Astrocyte (in vitro differentiated cells and primary cell): ENCODE data around the gene GJB5. TPM values are rescaled to one million over a fixed set of nuclear protein-coding genes. Genes with fewer than 3 reads are reported as not detected.

Experiments
- DNase-seq: peaks from one replicate; pipeline ENCODE4 v3.0.0-alpha.2; 2010; ENCODE audit warnings: low read depth
- FAIRE-seq: peaks from 2 replicates; lab custom pipeline; 2011; peaks lifted over from hg19 to GRCh38; lab: Jason Lieb, UNC
- H2AFZ ChIP-seq: 2 replicates; pipeline ENCODE4 v1.6.0; 2012; ENCODE audit warnings: low read depth, low read length, inconsistent platforms
- H3K27ac ChIP-seq: 2 replicates; pipeline ENCODE4 v1.5.1; 2011; ENCODE audit warnings: low read depth, low read length, inconsistent platforms
- H3K27me3 ChIP-seq: 2 replicates; pipeline ENCODE4 v1.6.0; 2011; ENCODE audit warnings: low read length, inconsistent platforms; ENCODE audit not compliant: insufficient read depth
- H3K36me3 ChIP-seq: 2 replicates; pipeline ENCODE4 v1.5.1; 2011; ENCODE audit warnings: low read length, inconsistent platforms; ENCODE audit not compliant: insufficient read depth
- H3K4me1 ChIP-seq: 2 replicates; pipeline ENCODE4 v1.5.1; 2011; ENCODE audit warnings: low read length, inconsistent platforms; ENCODE audit not compliant: insufficient read depth
- H3K4me2 ChIP-seq: 2 replicates; pipeline ENCODE4 v1.6.0; 2012; ENCODE audit warnings: low read length, inconsistent platforms
- H3K4me3 ChIP-seq: 2 replicates; pipeline ENCODE4 v1.5.1; 2011; ENCODE audit warnings: low read depth, mild to moderate bottlenecking, low read length, inconsistent platforms; ENCODE audit not compliant: insufficient read depth
- H3K79me2 ChIP-seq: 2 replicates; pipeline ENCODE4 v1.6.0; 2012; ENCODE audit warnings: mild to moderate bottlenecking, low read length, inconsistent platforms; ENCODE audit not compliant: insufficient read depth
- H3K9ac ChIP-seq: 2 replicates; pipeline ENCODE4 v1.6.0; 2012; ENCODE audit warnings: mild to moderate bottlenecking, low read length, inconsistent platforms
- H3K9me3 ChIP-seq: 2 replicates; pipeline ENCODE4 v1.5.1; 2012; ENCODE audit warnings: low read depth, mild to moderate bottlenecking, low read length, inconsistent platforms; ENCODE audit not compliant: insufficient read depth
- H4K20me1 ChIP-seq: 2 replicates; pipeline ENCODE4 v1.6.0; 2012; ENCODE audit warnings: low read length, inconsistent platforms; ENCODE audit not compliant: insufficient read depth
- H3K27ac Mint-ChIP-seq: one replicate; pipeline ENCODE4 v1.8.0; 2021; ENCODE audit warnings: mild to moderate bottlenecking, mixed read lengths; ENCODE audit not compliant: unreplicated experiment
- H3K27me3 Mint-ChIP-seq: one replicate; pipeline ENCODE4 v1.8.0; 2021; ENCODE audit warnings: low read depth, mixed read lengths; ENCODE audit not compliant: unreplicated experiment
- H3K36me3 Mint-ChIP-seq: one replicate; pipeline ENCODE4 v1.8.0; 2021; ENCODE audit warnings: low read depth, mixed read lengths; ENCODE audit not compliant: unreplicated experiment
- H3K4me1 Mint-ChIP-seq: one replicate; pipeline ENCODE4 v1.8.0; 2021; ENCODE audit warnings: low read depth, mixed read lengths; ENCODE audit not compliant: unreplicated experiment
- H3K4me3 Mint-ChIP-seq: one replicate; pipeline ENCODE4 v1.8.0; 2021; ENCODE audit warnings: mild to moderate bottlenecking, moderate library complexity, mixed read lengths; ENCODE audit not compliant: unreplicated experiment
- H3K9me3 Mint-ChIP-seq: one replicate; pipeline ENCODE4 v1.8.0; 2021; ENCODE audit warnings: mild to moderate bottlenecking, mixed read lengths; ENCODE audit not compliant: unreplicated experiment
- EZH2 ChIP-seq: IDR thresholded peaks from 2 replicates; pipeline ENCODE4 v1.6.1; 2012; ENCODE audit warnings: mild to moderate bottlenecking, low read length, inconsistent platforms; ENCODE audit not compliant: insufficient read depth
- total RNA-seq: library from RNA; stranded (reverse); gene quantifications from 2 replicates; pipeline ENCODE4 v1.2.1, GENCODE V29; 2021
- TF ChIP-seq, protein P1 (sequence below): IDR thresholded peaks from 2 replicates; pipeline ENCODE4 v1.5.1; 2011; ENCODE audit warnings: low read depth, mild to moderate bottlenecking, inconsistent platforms, low read length, moderate library complexity; ENCODE audit not compliant: insufficient read depth

Gene GJB5
- total RNA-seq, 1 donor from 2014 or later = not detected

GRCh38 chr1:34759503-34760357, 4.9 kb downstream of the GJB5 start, which contains the start of gene GJB4:
Gene GJB4, plus strand, starts transcription at chr1:34759740. Its CDS starts 1,515 bp downstream, at chr1:34761255.
- no peaks in the 10 kb centered on the region for H3K9me3 Mint-ChIP-seq
- Histone ChIP-seq H3K27ac (no peak within 1 kb of the TSS), H3K79me2 (no peaks in the 10 kb centered on the region), H3K9ac (no peak within 1 kb of the TSS), H3K27me3 (no peaks in the 10 kb centered on the region), H3K36me3 (no peaks in the 10 kb centered on the region), H2AFZ (no peak within 1 kb of the TSS), H3K4me3 (no peak within 1 kb of the TSS), H4K20me1 (no peaks in the 10 kb centered on the region), H3K9me3 (no peaks in the 10 kb centered on the region), H3K4me2 (no peak within 1 kb of the TSS), H3K4me1 (peaks cover 10% of the 10 kb centered on the region)
- H3K27me3 Mint-ChIP-seq = peaks cover 16% of the 10 kb centered on the region
- no peak for TF ChIP-seq EZH2
- TF ChIP-seq, protein P1, sequence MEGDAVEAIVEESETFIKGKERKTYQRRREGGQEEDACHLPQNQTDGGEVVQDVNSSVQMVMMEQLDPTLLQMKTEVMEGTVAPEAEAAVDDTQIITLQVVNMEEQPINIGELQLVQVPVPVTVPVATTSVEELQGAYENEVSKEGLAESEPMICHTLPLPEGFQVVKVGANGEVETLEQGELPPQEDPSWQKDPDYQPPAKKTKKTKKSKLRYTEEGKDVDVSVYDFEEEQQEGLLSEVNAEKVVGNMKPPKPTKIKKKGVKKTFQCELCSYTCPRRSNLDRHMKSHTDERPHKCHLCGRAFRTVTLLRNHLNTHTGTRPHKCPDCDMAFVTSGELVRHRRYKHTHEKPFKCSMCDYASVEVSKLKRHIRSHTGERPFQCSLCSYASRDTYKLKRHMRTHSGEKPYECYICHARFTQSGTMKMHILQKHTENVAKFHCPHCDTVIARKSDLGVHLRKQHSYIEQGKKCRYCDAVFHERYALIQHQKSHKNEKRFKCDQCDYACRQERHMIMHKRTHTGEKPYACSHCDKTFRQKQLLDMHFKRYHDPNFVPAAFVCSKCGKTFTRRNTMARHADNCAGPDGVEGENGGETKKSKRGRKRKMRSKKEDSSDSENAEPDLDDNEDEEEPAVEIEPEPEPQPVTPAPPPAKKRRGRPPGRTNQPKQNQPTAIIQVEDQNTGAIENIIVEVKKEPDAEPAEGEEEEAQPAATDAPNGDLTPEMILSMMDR = no peak
- peaks cover 7% of the 10 kb centered on the region for H3K36me3 Mint-ChIP-seq
- FAIRE-seq (no peak), DNase-seq (no peak)
- no peak within 1 kb of the TSS for H3K4me3 Mint-ChIP-seq
- H3K27ac Mint-ChIP-seq = no peak within 1 kb of the TSS
- peaks cover 11% of the 10 kb centered on the region for H3K4me1 Mint-ChIP-seq

- Histone ChIP-seq H3K4me2 (no peak overlapping the region), H3K27me3 (no peaks in the 10 kb centered on the region), H3K4me1 (peaks cover 10% of the 10 kb centered on the region), H3K79me2 (no peaks in the 10 kb centered on the region), H3K9ac (no peak overlapping the region), H3K4me3 (no peak overlapping the region), H3K9me3 (no peaks in the 10 kb centered on the region), H4K20me1 (no peaks in the 10 kb centered on the region), H3K36me3 (no peaks in the 10 kb centered on the region), H3K27ac (no peak overlapping the region), H2AFZ (no peak overlapping the region)
- Mint-ChIP-seq H3K9me3 (no peaks in the 10 kb centered on the region), H3K4me3 (no peak overlapping the region), H3K27ac (no peak overlapping the region), H3K4me1 (peaks cover 11% of the 10 kb centered on the region), H3K27me3 (peaks cover 12% of the 10 kb centered on the region), H3K36me3 (peaks cover 7% of the 10 kb centered on the region)
- FAIRE-seq = no peak
- DNase-seq = no peak
- TF ChIP-seq EZH2 = no peak
- TF ChIP-seq, protein P1 = no peak
Observed at GRCh38 chr1:34761176-34761761, 6.4 kb downstream of the GJB5 start.
